NCI-H2196 (cell line): ENCODE results near the gene TSPEAR.
"Not testable (repeated sequence)": the region's sequence is repeated elsewhere in the genome, so short reads cannot be mapped to it uniquely, and the experiment has no call there.

ENCODE experiments used
- DNase-seq: peaks from one replicate; lab custom pipeline; 2025; ENCODE audit not compliant: unreplicated experiment; lab: John Stamatoyannopoulos, UW

Gene TSPEAR

GRCh38 chr21:44556879-44557278 lies 154.5 kb downstream of the TSPEAR start:
- DNase-seq = no peak

DNA sequence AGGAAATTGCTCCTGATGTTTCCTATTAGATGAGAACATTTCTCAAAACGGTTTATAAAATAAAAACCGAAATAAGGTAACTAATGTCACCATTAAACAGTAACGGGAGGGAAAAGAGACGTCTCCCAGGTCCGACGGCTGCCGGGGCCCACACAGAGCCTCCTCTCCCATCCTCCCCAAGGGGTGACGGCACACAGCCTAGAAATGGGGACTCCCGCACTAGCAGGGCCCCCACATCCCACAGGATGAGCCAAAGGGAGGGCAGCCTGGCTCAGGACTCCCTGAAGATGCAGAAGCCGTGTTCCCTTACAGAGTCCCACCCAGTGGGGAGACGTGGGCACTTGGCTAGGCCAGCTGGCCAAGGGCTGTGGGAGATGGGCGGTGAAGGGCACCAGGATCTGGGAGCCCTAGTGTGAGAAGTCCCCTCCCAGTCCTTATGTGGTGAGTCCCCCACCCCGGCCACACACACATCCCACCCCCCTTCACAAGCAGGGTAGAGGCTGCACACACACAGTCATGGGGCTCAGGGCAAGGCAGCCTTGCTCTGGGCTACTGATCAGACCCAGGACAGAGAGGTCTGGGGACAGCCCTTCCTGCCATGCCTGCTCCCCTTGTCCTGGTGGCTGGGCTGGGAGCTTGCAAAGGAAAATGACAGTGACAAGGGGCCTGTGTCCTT lies 156.0 kb downstream of the TSPEAR start:
- DNase-seq = no peak

DNA sequence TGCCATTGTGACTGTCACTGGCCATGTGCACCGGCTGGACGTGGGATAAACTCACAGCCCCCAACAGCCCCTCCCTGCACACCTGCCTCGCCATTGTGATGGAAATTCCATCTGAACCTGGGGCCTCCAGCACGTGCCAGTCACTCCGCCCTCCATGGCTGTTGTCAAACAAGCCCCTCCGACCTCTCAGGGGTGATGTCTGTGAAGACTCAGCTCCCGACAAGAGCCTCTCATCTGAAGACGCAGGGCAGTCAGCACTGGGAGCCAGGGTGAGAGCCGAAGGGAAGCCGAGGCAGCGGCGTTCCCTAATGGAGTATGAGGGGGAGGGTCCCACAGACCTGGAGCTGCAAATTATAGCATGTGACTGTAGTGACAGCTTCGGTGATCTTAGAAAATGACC lies 158.7 kb downstream of the TSPEAR start:
- DNase-seq = no peak

GRCh38 chr21:44552136-44552535 lies 159.2 kb downstream of the TSPEAR start:
- no peak for DNase-seq

GRCh38 chr21:44551340-44551961 lies 159.9 kb downstream of the TSPEAR start, which contains the start of gene KRTAP10-2:
Gene KRTAP10-2, minus strand, starts transcription at chr21:44551505. Its CDS starts 47 bp downstream, at chr21:44551458.
- DNase-seq = no peak

GRCh38 chr21:44550807-44551206 lies 160.6 kb downstream of the TSPEAR start:
- no peak for DNase-seq

GRCh38 chr21:44550285-44550684 lies 161.1 kb downstream of the TSPEAR start:
- not testable (repeated sequence) for DNase-seq

GRCh38 chr21:44549525-44550211 lies 161.7 kb downstream of the TSPEAR start:
- no peak for DNase-seq

DNA sequence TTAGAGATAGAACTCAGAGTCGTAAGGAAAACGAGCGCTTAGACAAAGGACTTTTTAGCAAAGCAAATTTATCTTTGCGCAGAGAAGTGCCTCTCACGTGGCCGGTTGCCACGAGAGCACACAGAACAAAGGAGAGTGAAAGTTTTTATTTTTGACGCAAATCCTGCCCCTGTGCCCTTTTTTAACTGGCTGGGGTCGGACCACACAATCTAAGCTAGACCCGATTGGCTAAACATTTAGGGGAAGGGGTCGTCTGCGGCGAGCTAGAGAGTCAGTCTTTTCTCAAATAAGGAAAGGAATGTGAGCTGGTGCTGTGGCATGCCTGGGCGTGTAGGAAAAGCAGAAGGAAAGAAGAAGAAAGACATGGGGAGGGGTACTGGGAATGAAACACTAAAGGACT lies 162.4 kb downstream of the TSPEAR start:
- DNase-seq = no peak

DNA sequence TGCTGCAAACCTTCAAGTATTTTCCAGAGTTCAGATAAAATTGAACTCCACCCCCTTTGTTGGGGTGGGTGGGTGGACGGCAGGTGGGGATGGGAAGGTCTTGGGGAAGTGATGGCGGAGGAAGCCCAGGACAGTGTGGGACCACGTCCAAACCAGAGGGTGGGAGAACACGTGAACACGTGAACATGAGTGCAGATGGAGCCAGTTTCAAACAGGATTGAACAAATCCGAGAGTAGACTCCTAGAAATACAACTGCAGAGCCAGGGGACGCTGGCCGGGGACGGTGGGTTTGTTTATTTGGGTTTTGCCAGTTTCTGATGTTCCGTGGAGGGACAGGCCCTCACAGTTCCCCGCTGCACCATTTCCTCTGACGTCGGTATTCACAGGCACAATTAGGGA lies 163.0 kb downstream of the TSPEAR start:
- no peak for DNase-seq

- no peak for DNase-seq
These were observed 163.6 kb downstream of the TSPEAR start for GRCh38 chr21:44547656-44548331.

DNA sequence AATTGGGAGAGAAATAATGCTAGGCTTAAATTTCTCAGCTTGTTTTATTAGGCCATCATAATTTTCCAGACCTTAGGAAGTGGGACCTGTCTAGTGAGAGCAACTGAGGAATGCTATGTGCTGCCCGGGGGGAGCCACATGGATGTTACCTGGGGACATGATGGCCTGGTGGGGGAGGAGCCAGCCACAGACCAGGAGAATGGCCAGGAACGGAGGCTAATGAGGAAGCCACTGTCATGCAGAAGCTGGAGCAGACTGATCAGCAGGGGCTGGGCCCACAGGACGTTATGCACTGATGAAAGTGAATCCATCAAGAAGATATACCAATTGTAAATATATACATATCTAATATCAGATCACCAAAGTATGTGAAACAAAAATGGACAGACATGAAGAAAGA lies 166.8 kb downstream of the TSPEAR start:
- no peak for DNase-seq

- no peak for DNase-seq
These were observed 168.7 kb downstream of the TSPEAR start for GRCh38 chr21:44542716-44543115.

DNA sequence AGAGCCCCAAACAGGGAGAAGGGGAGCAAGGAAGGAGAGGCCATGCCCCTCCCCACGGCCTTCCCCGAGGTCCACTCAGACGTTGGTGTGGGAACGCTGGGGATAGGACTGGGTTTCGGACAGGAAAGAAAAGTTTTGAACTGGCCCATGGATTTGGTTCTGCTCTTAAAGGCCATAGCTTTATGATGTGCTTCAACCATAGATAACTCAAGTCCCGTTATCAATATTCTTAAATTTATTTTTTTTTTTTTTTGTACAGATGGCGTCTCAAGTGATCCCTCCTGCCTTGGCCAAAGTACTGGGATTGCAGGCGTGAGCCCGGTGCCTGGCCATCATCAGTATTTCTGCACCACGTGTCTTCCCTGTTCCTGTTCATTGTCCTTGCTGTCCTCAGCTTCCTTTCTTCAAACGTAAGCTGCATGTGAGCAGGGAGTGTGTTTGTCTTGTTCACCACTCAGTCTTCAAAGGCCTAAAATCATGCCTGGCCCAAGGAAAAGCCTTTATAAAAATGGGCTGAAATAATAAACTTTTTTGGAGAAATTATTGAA lies 170.6 kb downstream of the TSPEAR start:
- DNase-seq = no peak

DNA sequence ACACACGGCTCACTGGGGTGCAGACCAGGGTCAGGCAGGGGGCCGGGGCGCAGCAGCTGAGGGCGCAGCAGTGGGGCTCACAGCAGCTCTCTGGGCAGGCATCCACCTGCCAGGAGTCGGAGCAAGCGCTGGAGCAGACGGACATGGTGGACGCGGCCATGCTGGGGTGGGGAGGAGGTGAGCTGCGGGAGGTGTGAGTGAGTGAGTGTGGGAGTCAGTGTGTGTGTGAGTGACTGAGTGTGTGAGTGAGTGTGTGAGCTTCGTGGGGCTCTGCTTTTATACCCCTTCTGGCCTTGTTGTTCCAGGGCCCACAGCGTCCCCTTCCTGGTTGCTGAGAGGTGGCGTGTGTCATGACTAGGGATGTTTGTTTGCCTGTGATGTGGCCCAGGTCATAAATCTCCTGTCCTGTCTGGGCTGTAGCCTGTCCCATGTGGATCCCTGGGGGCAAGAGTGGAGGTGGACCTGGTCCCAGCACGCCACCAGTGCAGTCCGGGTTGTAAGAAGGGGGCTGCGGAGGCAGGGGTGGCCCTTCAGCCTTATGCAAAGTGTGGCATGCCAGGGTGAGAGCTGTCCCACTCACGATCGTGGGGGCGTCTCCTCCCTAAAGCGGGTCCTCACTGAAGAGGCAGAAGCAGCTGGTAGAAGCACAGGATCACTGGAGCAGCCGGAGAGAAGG lies 171.2 kb downstream of the TSPEAR start, which contains the start of gene KRTAP10-1:
Gene KRTAP10-1 (minus strand): TSS at position 205 of the 676 bp plus-strand sequence. CDS start 45 bp downstream, at position 160.
- DNase-seq = no peak

GRCh38 chr21:44539046-44539445 lies 172.3 kb downstream of the TSPEAR start:
- no peak for DNase-seq

GRCh38 chr21:44537930-44538911 lies 173.2 kb downstream of the TSPEAR start:
- DNase-seq = no peak

DNA sequence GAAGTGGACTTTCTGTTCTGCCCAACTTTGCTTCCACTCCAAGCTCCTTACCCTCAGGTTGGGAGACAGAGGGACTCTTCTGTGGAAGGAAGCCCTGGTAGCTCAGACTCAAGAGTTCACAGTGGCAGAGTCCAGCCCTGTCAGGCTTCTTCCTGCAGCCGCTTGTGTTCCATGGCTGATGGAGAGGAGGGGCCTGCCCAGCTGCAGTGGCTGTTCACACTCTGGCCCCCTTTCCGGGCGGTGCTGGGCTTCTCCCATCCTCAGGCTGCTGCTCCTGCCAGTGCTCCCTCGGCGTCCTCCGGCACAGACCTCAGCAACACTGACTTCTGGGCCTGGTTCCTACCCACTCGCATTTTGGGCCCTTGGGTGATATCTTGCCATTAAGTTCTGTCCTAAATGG lies 175.4 kb downstream of the TSPEAR start:
- no peak for DNase-seq

- no peak for DNase-seq
These were observed 176.7 kb downstream of the TSPEAR start for GRCh38 chr21:44534688-44535087.
